Activated CD4-positive, alpha-beta memory T cell treated with anti-CD3 and anti-CD28 coated beads, Interleukin-2, amount 10 ng/mL, durations not matched to agents 7 days and 5 days (primary cell): ENCODE data around the gene MPPED1. TPM values are rescaled to one million over a fixed set of nuclear protein-coding genes. Genes with fewer than 3 reads are reported as not detected.

Source experiments
- CTCF ChIA-PET: fragments of 350-600 bp; sonication (Branson Sonifier 250); formaldehyde crosslinking; loops from one replicate; lab custom pipeline; 2021; ENCODE audit warnings: antibody characterized with exemption, inconsistent platforms; lab: Charles Lee
- POLR2A ChIA-PET: fragments of 350-600 bp; sonication (Branson Sonifier 250); formaldehyde crosslinking; loops from one replicate; lab custom pipeline; 2021; ENCODE audit warnings: antibody characterized with exemption; lab: Charles Lee
- DNase-seq: peaks from one replicate; pipeline ENCODE4 v3.0.0-alpha.2; 2020
- H3K27ac Mint-ChIP-seq: one replicate; pipeline ENCODE4 v1.8.0; 2021; ENCODE audit warnings: mild to moderate bottlenecking, mixed read lengths
- H3K27me3 Mint-ChIP-seq: one replicate; pipeline ENCODE4 v1.8.0; 2021; ENCODE audit warnings: mixed read lengths
- H3K36me3 Mint-ChIP-seq: one replicate; pipeline ENCODE4 v1.8.0; 2021; ENCODE audit warnings: low read depth, mixed read lengths
- H3K4me1 Mint-ChIP-seq: one replicate; pipeline ENCODE4 v1.8.0; 2021; ENCODE audit warnings: mixed read lengths
- H3K4me3 Mint-ChIP-seq: one replicate; pipeline ENCODE4 v1.8.0; 2021; ENCODE audit warnings: mild to moderate bottlenecking, mixed read lengths
- H3K9me3 Mint-ChIP-seq: one replicate; pipeline ENCODE4 v1.8.0; 2021; ENCODE audit warnings: mixed read lengths
- total RNA-seq, 2 experiments: library from RNA; stranded (reverse); gene quantifications; one replicate each; pipeline ENCODE4 v1.2.3, GENCODE V29; 2021

The MPPED1 gene
- total RNA-seq, 2 experiments from 2014 or later: not detected

DNA sequence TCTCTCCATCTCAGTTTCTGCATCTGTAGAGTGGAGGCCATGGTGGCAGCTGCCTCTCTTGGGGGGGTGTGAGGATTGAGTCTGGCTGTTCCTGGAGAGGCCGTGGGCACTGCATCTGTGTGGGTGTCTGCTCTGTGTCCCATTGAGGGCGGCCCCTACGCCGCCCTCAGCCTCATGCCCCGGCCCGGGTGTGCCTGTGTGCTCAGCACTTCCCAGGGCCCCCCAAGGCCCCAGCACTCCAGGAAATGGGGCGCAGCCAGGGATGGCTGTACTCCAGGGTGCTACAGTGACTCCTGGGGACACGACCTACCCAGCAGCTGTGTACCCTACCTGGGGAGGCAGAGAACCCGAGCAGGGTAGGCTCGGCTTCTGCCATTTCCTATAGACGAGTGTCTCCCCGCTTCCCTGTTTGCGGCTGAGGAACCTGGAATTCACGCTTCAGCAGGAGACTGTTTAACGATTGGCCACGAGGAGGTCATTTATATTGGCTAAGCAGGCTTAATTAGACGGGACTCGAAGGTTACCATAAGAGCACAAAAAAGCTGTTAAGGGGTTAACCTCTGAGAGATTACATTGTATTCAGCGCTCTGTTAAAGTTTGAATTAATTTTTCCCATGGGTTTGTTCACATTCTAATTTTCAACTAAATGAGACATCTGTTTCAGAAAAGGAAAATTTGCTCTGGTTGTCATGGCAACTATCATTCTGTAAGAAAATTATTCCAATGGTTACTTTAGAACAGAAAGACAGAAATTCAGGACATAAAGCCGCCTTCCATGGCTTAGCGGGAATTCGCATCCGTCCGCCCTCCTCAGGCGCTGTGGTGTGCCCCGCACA lies 76.4 kb downstream of the MPPED1 start:
- Mint-ChIP-seq H3K27ac (no peak overlapping the region), H3K9me3 (peaks cover 7% of the 10 kb centered on the region), H3K36me3 (no peaks in the 10 kb centered on the region), H3K4me1 (no peaks in the 10 kb centered on the region), H3K27me3 (no peaks in the 10 kb centered on the region), H3K4me3 (no peak overlapping the region)
- DNase-seq: no peak
- CTCF ChIA-PET: no interaction called here
- POLR2A ChIA-PET: no interaction called here

DNA sequence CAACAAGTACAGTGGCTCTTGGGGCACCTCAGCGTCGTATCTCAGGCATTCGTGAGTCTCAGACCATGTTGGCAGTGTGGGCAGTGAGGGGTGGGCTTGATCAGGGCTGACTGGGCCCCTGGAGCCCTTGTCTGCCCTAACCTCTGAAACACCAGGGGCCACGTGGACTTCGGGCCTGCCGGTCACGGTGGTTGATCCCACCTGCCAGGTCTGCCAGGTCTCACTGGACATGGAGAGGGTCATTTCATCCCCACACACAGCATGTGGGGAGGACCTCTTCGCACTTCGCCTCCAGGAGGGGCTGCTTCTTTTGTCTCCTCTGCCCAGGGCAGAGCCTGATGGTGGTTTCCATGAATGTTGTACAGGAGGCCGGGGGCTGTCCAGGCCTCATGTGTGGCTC lies 77.1 kb downstream of the MPPED1 start:
- H3K27me3 Mint-ChIP-seq: no peaks in the 10 kb centered on the region
- H3K4me3 Mint-ChIP-seq: no peak overlapping the region
- H3K4me1 Mint-ChIP-seq: no peaks in the 10 kb centered on the region
- no peak for DNase-seq
- H3K9me3 Mint-ChIP-seq: peaks cover 7% of the 10 kb centered on the region
- H3K27ac Mint-ChIP-seq: no peak overlapping the region
- ChIA-PET CTCF (no interaction called here), POLR2A (no interaction called here)
- no peaks in the 10 kb centered on the region for H3K36me3 Mint-ChIP-seq

DNA sequence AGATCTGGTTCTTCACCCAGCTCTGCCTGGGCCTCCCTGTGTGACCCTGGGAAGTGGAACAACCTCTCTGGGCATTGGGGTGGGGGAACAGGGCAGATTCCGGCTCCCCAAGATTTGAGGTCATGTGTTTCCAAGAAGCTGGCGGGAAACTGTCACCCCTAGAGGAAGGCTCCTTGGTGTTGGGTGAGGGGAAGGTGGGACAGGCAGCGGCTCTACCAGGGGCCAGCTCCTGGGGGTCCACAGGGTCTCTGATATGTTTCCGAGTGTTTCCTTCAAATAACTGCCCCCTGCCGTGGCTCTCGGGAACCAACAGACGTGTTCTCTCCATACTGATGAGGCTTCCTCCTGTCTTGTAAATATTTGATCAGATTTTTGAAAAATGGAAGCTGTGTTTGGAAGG lies 78.5 kb downstream of the MPPED1 start:
- no peak for DNase-seq
- Mint-ChIP-seq H3K4me3 (no peak overlapping the region), H3K27me3 (no peaks in the 10 kb centered on the region), H3K27ac (no peak overlapping the region), H3K9me3 (peaks cover 7% of the 10 kb centered on the region), H3K4me1 (no peaks in the 10 kb centered on the region), H3K36me3 (no peaks in the 10 kb centered on the region)
- ChIA-PET POLR2A (no interaction called here), CTCF (no interaction called here)

DNA sequence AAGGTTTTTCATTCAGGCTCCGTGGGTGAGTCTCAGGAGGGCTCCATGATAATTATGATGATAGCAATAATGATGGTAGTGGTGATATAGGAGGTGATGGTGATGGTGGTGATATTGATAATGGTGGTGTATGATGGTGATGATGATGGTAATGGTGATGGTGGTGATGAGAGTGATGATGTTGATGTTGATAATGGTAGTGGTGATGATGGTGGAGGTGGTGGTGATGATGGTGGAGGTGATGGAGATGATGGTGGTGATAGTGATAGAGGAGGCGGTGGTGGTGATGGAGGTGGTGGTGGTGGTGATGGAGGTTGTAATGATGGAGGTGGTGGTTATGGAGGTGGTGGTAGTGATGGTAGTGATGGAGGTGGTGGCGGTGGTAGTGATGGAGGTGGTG lies 79.4 kb downstream of the MPPED1 start:
- CTCF ChIA-PET: no interaction called here
- Mint-ChIP-seq H3K36me3 (no peaks in the 10 kb centered on the region), H3K27ac (no peak overlapping the region), H3K4me3 (no peak overlapping the region), H3K9me3 (peaks cover 7% of the 10 kb centered on the region), H3K4me1 (no peaks in the 10 kb centered on the region), H3K27me3 (no peaks in the 10 kb centered on the region)
- no peak for DNase-seq
- POLR2A ChIA-PET: no interaction called here

DNA sequence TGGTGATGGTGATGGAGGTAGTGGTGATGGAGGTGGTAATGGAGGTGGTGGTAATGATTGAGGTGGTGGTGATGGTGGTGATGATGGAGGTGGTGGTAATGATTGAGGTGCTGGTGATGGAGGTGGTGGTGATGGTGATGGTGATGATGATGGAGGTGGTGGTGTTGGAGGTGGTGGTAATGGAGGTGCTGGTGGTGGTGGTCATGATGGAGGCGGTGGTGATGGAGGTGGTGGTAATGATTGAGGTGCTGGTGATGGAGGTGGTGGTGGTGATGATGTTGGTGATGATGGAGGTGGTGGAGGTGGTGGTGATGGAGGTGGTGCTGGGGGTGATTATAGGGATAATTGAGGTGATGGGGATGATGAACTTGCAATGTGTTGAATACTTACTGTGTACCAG lies 79.9 kb downstream of the MPPED1 start:
- ChIA-PET POLR2A (no interaction called here), CTCF (no interaction called here)
- Mint-ChIP-seq H3K36me3 (no peaks in the 10 kb centered on the region), H3K27me3 (no peaks in the 10 kb centered on the region), H3K4me3 (no peak overlapping the region), H3K9me3 (peaks cover 7% of the 10 kb centered on the region), H3K27ac (no peak overlapping the region), H3K4me1 (no peaks in the 10 kb centered on the region)
- no peak for DNase-seq

DNA sequence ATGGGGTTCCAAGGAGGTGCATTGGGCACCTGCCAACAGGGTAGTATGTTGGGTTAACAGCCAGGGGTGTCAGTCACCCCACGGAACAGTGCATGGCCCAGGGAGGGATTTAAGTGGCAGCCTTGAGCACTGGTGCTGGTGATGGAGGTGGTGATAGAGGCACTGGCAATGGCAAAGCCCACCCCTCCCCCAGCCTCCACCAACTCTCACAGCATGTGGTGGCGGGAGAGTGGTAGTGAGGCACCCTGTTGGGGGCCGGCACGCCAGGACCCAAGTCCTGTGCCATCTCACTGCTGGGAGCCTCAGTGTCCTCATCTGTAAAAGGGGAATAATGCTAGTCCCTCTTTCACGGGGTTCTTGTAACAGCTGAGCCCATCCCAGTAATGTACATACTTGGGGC lies 81.5 kb downstream of the MPPED1 start:
- no peaks in the 10 kb centered on the region for H3K4me1 Mint-ChIP-seq
- no peaks in the 10 kb centered on the region for H3K36me3 Mint-ChIP-seq
- peaks cover 10% of the 10 kb centered on the region for H3K9me3 Mint-ChIP-seq
- POLR2A ChIA-PET: no interaction called here
- CTCF ChIA-PET: no interaction called here
- no peaks in the 10 kb centered on the region for H3K27me3 Mint-ChIP-seq
- H3K4me3 Mint-ChIP-seq: no peak overlapping the region
- DNase-seq: no peak
- H3K27ac Mint-ChIP-seq: no peak overlapping the region

DNA sequence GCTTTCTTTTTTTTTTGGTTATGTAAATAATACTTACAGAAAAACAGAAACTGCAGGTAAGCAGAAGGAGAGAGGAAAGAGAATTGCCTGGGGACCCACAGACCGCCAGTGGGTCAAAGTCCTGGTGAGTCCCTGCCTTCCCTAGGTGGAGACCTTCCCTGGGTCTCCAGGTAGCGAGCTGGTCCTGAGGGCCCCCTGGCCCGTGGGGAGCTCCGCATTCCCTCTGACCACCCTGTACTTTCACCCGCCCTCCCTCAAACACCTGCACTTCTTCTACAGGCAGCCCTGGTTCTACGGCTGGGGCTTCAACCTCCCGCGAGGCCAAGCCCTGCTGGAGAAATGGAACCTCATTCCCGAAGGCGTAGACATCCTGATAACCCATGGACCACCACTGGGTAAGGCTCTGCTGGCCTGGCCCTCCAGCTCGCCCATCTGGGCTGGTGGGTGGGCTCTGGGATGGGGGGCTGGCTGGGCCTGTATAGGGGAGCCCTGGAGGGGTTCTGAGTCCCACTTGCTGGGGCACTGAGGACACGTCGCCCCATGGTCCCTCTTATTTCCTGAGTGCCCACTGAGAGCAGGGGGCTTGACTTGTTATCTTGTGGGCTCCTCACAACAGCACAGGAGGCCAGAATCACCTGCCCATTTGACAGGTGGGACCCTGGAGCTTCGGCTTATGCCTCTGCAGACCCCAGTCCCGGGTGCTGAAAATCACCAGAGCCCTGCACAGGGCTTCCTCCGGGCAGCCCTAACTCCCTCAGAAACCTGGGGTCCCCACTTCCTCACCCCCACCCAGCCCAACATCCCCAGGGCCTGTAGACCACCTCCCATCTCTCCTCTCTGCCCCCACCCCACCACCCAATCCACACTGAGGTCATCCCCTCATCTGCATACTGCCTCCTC lies 86.4 kb downstream of the MPPED1 start:
- no peak overlapping the region for H3K4me3 Mint-ChIP-seq
- ChIA-PET POLR2A (no interaction called here), CTCF (no interaction called here)
- peaks cover 3% of the 10 kb centered on the region for H3K9me3 Mint-ChIP-seq
- H3K4me1 Mint-ChIP-seq: no peaks in the 10 kb centered on the region
- H3K27me3 Mint-ChIP-seq: no peaks in the 10 kb centered on the region
- H3K27ac Mint-ChIP-seq: no peak overlapping the region
- H3K36me3 Mint-ChIP-seq: no peaks in the 10 kb centered on the region
- no peak for DNase-seq

DNA sequence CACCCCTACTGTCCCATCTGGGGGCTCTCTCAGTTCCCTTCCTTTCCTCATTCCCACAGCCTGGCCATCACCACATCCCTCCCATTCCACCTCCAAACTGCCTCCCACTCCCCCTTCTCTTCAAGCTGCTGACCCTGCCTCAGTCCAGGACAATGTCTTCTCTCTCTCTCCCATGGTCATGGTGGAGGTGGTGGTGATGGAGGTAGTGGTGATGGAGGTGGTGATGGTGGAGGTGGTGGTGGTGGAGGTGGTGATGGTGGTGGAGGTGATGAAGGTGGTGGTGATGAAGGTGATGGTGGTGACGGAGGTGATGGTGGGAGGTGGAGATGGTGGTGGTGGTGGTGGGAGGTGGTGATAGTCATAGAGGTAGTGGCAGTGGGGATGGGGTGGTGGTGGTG lies 87.0 kb downstream of the MPPED1 start:
- POLR2A ChIA-PET: no interaction called here
- Mint-ChIP-seq H3K27me3 (no peaks in the 10 kb centered on the region), H3K4me3 (no peak overlapping the region), H3K9me3 (peaks cover 3% of the 10 kb centered on the region), H3K4me1 (no peaks in the 10 kb centered on the region), H3K36me3 (no peaks in the 10 kb centered on the region), H3K27ac (no peak overlapping the region)
- DNase-seq: no peak
- CTCF ChIA-PET: no interaction called here

DNA sequence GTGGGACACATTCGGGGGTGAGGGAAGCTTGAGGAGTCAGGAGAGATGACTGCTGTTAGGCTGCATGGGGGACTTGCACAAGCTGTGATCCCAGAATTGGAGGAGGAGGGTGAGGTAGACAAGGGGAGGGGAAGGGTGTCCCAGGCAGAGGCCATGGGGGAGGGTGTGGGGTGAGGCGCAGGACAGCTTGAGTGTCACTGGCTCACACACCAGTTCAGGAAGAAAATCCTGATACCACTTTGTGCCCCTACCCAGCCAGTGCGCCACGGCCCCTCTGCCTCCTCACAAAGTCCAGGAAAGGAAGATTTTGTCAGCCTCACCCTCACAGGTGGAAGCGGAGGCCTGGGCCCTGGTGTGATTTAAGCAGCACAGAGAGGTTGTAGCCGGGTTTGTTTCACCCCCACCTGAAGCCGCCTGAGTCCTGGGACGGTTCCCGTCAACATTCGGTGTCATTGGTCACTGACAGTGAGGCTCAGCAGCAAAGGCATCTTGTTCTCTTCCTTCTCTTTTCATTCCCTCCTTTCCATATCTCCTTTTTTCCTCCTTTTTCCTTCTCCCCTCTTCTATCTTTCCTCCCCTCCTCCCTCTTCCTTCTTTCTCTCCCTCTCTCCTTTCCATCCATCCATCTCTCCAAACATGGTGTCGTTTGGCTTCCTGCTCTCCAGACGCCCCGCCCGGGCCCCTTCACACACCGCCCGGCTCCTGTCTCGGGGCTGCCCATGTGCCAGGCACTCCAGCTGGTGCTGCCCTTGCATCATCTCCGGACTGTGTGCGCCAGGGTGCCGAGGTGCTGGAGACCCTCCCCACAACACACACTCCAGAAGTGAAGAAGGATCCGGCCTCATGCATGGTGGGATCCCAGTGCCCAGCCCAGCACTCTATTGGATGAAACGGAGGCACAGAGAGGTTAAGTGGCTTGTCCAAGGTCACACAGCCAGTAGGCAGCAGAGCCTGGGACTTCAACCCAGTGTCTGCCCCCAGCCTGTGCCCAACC lies 89.3 kb downstream of the MPPED1 start:
- H3K4me1 Mint-ChIP-seq: no peaks in the 10 kb centered on the region
- H3K4me3 Mint-ChIP-seq: no peak overlapping the region
- DNase-seq: no peak
- CTCF ChIA-PET: no interaction called here
- peaks cover 3% of the 10 kb centered on the region for H3K9me3 Mint-ChIP-seq
- POLR2A ChIA-PET: no interaction called here
- no peaks in the 10 kb centered on the region for H3K36me3 Mint-ChIP-seq
- H3K27ac Mint-ChIP-seq: no peak overlapping the region
- no peaks in the 10 kb centered on the region for H3K27me3 Mint-ChIP-seq

DNA sequence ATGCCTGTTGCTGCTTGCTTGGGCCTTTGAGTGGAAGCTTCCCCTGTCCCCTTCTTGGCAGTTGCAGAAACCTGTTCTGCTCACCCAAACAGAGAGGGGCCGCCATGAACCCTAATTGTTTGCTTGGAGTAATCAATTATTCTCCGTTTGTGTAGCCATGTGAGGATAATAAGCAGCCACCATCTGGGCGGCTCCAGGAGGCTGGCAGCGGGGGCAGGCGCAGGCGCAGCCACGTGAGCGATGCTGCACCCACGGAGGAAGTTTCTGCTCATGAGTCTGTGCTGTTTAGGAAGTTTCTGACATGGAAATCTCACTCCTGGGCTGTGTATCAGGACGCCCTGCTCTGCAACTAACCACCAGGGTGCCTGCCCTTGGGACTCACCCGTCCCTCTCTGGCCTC lies 90.1 kb downstream of the MPPED1 start:
- Mint-ChIP-seq H3K9me3 (peaks cover 3% of the 10 kb centered on the region), H3K27ac (no peak overlapping the region), H3K4me1 (no peaks in the 10 kb centered on the region), H3K4me3 (no peak overlapping the region), H3K27me3 (no peaks in the 10 kb centered on the region), H3K36me3 (no peaks in the 10 kb centered on the region)
- no peak for DNase-seq
- ChIA-PET CTCF (no interaction called here), POLR2A (no interaction called here)

DNA sequence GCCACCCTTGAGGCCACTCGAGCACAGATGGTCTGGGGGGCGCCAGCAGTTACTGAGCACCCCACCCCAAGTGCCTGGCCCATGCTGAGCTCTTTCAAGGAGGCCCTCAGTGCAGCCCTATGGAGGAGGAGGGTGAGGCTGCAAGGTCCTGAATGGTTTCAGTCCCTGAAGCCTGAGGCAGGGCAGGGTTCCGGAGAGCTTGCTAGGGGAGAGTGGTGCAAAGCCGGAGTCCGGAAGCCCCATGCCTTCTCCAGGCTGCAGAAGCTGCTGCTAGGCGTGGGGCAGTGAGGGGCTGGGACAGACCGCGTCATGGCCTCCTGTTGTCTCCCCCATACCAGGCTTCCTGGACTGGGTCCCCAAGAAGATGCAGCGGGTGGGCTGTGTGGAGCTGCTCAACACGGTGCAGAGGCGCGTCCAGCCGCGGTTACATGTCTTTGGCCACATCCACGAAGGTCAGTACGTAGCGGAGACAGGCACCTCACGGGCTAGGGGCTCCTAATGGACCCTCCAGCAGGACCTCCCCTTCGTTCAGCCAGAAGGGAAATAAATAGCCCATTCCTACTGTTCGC lies 90.6 kb downstream of the MPPED1 start:
- H3K4me1 Mint-ChIP-seq: no peaks in the 10 kb centered on the region
- no peak overlapping the region for H3K4me3 Mint-ChIP-seq
- no peaks in the 10 kb centered on the region for H3K36me3 Mint-ChIP-seq
- ChIA-PET POLR2A (no interaction called here), CTCF (no interaction called here)
- no peak overlapping the region for H3K27ac Mint-ChIP-seq
- no peaks in the 10 kb centered on the region for H3K27me3 Mint-ChIP-seq
- DNase-seq: no peak
- H3K9me3 Mint-ChIP-seq: peaks cover under 1% of the 10 kb centered on the region

DNA sequence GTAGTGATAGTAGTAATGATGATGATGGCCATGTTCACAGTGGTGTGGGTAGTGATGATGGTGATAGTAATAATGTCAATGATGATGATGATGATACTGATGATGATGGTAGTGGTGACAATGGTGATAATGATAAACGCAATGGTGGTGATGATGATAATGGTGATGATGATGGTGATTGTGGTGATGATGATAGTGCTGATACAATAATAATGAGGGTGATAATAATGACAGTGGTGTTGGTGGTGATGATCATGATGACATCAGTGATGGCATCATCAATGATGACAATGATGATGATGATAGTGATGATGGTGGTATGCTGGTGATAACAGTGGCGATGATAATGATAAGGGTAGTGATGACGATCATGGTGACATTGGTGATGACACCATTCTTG lies 92.3 kb downstream of the MPPED1 start:
- H3K4me1 Mint-ChIP-seq: no peaks in the 10 kb centered on the region
- POLR2A ChIA-PET: no interaction called here
- no peaks in the 10 kb centered on the region for H3K36me3 Mint-ChIP-seq
- no peak overlapping the region for H3K27ac Mint-ChIP-seq
- no peaks in the 10 kb centered on the region for H3K27me3 Mint-ChIP-seq
- DNase-seq: no peak
- no peak overlapping the region for H3K4me3 Mint-ChIP-seq
- no peaks in the 10 kb centered on the region for H3K9me3 Mint-ChIP-seq
- CTCF ChIA-PET: no interaction called here
